Stimulated activated CD8-positive, alpha-beta memory T cell treated with anti-CD3 and anti-CD28 coated beads, Interleukin-4, amount 100 ng/mL, for 24 hours (primary cell): ENCODE data around the gene SLC7A6OS.
A peak's percentile ranks its signal among the peaks of the same experiment; 100 is the strongest.

Source experiments
- DNase-seq: peaks from one replicate; pipeline ENCODE4 v3.0.0-alpha.2; 2020; ENCODE audit warnings: low read depth

SLC7A6OS gene

DNA sequence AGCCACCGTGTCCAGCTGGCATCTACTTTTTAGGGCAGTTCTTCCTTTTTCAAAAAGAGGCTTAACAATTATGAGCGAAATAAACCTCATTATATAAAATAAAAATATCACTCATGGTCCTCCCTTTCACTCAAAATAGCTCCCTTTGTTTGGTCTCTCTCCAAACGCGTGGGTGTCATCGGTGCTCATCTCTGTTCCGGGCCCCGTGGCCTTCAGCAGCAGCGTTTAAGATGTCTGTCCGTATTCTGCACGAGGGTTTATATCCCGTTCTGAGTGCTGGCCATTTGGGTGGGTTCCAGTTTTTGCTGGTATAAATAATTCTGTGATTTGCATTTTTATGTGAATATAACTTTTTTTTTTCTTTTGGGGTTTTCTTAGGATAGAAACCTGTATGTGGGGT lies 33.5 kb upstream of the SLC7A6OS start:
- no peak for DNase-seq

- DNase-seq, result no peak
Observed at GRCh38 chr16:68343137-68343536, 32.4 kb upstream of the SLC7A6OS start.

DNA sequence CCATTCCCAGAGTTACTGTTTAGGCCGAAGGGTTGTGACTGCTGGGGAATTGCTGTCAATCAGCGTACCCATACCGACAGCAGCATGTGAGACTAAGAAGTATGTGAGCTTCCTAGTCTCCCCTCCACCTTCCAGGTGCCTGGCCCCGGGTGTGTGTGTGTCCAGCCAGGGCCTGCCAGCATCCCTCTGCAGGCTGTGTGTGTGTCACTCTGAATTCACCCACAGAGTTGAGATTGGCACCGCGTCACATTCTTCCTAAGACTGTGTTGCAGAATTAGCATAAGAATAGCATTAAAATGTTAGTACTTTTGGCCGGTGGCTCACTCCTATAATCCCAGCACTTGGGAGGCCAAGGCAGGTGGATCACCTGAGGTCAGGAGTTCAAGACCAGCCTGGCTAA lies 31.9 kb upstream of the SLC7A6OS start:
- DNase-seq, result no peak

DNA sequence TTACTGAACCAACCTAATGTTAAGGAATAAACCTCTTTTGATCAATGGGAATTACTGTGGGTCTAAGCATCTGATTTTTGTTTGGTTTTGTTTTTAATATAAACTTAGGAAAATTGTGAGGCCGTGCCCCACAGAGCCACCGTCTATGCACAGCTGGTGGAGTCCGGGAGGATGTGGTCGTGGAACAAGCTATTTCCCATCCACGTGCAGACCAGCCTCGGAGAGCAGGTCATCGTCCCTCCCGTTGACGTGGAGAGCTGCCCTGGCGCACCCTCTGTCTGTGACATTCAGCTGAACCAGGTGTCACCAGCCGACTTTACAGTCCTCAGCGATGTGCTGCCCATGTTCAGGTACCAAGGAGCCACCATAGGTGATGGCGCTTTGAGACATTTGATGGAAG lies 28.5 kb upstream of the SLC7A6OS start:
- DNase-seq, result no peak

DNA sequence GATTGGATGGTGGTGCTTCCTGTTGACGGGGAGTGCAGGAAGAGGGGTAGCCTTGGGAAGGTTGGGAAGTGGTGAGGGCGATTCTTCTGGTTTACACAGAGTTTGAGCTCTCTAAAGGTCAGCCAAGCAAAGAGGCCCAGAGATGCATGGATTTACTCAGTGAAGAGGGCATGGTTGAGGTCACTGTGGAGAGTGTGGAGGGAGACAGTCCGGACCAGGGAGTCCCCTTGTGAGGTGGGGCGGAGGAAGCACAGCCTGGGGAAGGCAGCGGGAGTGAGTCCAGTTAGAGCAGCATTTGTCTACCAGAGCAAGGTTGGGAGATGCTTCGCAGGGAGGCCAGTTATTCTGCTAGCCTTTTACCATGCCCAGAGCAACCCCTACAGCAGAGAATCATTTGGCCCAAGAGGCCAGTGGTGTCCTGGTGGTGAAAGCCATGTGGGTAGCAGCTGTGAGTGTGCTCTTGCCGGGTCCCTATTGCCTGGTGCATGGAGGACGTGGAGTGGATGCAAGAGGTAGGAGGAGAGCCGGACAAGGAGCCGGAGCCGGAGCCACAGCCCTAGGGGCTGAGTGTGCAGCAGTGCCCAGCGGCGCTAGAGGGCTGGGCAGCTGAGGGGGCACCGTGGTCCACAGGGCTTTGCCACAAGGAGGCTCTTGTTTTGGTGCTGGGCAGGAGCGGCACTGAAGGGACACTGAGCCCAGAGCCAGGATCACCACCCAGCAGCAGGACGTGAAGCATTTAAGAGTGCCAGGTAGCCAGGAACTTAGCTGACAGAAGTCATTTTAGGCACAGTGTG lies 27.8 kb upstream of the SLC7A6OS start:
- DNase-seq, result no peak

GRCh38 chr16:68335175-68335574 lies 24.4 kb upstream of the SLC7A6OS start:
- DNase-seq, result no peak

DNA sequence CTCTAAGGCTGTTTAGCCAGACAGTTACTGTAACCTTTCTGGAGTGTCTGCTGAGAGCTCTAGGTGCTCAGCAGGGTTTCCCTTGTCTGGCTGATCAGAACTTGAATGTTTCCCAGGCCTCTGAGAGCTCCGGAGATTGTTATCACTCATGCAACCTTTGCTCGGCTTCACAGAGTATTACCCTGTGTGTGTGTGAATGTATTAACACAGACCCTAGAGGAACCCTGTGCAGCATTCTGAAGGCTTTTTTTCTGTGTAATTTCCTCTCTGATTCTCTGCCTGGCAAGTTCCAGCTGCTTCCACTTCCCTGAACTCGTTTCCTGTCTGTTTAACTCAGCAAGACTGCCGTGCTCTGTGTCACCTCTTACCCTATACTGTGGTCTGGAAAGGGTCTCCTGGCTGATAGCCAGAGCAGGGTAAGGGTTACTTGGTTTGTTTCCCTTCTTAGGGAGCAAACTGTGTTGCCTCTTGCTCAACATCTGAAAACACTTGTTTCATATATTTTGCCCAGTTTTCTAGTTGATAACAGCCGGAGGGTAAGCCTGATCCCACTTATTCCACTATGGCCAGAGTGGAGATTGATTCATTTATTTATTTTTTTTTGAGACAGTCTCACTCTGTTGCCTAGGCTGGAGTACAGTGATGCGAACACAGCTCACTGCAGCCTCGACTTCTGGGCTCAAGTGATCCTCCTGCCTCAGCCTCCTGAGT lies 21.8 kb upstream of the SLC7A6OS start:
- DNase-seq, result no peak

DNA sequence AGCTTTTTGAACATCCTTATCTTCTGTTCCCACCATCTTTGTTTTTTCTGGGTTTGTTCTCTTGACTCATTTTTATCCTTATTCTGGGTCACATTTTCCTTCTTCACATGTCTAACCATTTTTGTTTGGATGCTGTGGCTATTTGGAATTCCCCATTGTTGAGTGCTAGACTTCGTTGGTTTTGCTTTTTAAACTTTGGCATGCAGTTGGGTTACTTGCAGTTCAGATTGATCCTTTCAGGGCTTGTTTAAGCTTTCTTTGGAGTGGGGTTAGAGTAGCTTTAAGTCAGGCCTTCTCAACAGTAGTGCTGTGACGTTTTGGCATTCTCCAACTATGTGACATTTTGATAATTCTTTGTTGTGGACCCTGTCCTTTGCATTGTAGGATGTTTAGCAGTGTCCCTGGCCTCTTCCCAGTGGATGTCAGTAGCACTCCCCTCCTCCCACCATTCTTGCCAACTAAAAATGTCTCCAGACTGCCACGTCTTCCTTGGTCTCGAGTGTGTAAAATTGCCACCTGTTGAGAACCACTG lies 21.2 kb upstream of the SLC7A6OS start:
- DNase-seq, result no peak

- no peak for DNase-seq
Observed at GRCh38 chr16:68328860-68329390, 18.2 kb upstream of the SLC7A6OS start.

GRCh38 chr16:68328151-68328859 lies 17.6 kb upstream of the SLC7A6OS start:
- DNase-seq, result peak; percentile 51

DNA sequence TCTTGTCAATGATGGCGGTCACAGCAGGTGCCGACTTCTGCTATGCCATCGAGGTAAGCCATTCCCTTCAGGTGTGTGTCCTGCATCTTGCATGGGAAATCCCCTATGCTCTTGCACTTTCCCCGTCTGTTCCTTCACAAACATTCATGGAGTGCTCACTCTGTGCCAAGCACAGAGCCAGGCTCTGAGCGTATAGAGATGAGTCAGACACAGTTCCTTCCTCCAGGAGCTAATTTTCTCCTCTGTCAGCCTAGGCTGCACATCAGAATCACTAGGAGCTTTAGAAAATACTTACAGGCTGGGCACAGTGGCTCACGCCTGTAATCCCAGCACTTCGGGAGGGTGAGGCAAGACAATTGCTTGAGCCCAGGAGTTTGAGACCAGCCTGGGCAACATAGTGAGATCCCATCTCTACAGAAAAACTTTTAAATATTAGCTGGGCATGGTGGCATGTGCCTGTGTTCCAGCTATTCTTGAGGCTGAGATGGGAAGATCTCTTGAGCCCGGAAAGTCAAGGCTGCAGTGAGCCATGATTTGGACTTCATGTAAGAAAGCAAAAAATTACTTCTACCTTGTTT lies 14.1 kb upstream of the SLC7A6OS start:
- DNase-seq, result no peak

DNA sequence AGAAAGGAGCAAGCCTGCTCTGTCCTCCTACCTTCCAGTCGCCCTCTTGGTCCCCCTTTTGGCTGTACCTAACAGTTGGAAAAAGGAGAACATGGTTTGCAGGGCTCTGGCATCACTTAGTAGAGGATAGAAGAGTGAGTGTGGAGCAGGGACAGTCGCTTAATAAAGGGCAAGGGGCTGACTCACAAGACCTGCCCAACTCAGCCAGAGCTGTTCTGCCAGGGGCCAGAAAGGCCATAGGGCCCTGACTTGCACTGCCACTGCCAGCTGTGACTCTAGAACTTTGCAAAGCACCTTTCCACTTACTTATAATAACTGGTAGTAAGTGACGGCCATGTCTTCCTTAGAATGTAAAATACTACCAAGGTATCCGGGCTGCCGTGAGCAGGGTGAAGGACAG lies 13.6 kb upstream of the SLC7A6OS start:
- no peak for DNase-seq

- DNase-seq, result peak; percentile 38
Observed at GRCh38 chr16:68319185-68319908, 8.6 kb upstream of the SLC7A6OS start.

- no peak for DNase-seq
Observed at GRCh38 chr16:68313116-68313515, 2.4 kb upstream of the SLC7A6OS start.

DNA sequence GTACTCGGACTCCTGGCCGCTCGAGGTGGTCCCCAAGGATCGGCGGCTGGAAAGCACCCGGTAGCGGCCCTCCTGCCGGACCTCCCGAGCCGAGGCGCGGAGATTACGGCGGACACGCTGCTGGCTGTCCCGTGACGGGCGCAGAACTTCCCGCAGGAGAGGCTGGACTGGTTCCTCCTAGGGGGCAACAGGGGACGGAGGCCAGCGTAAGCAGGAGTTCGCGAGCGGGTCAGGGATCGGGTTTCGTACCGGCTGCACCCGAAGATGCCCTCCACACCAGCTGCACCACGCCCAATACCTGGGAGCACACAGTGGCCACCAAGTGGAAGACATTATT lies 341 bp downstream of the SLC7A6OS start:
- DNase-seq, result no peak

GRCh38 chr16:68309799-68310198 lies 947 bp downstream of the SLC7A6OS start:
- DNase-seq, result no peak

- DNase-seq, result no peak
Observed at GRCh38 chr16:68306633-68307032, 4.1 kb downstream of the SLC7A6OS start.

GRCh38 chr16:68300734-68301459 lies 9.8 kb downstream of the SLC7A6OS start:
- no peak for DNase-seq

- no peak for DNase-seq
Observed at GRCh38 chr16:68299571-68300453, 10.9 kb downstream of the SLC7A6OS start.
